ENCODE results near the gene LDAH. TPM values are rescaled to one million over a fixed set of nuclear protein-coding genes. Genes with fewer than 3 reads are reported as not detected.

Gene LDAH
- polyA plus RNA-seq, 1 experiment: 31.4 TPM

GRCh38 chr2:20815216-20815615 is 7.7 kb downstream of the LDAH start:
- Histone ChIP-seq H3K4me3 (ENCODE audit: low read depth, low read length) (no peak overlapping the region), H3K27ac (ENCODE audit: low read depth, low read length) (no peak overlapping the region), H3K9me3 (ENCODE audit: control insufficient read depth, insufficient read depth, low read length) (no peaks in the 10 kb centered on the region), H3K27me3 (ENCODE audit: control insufficient read depth, insufficient read depth, low read length) (no peaks in the 10 kb centered on the region)
- no peak for TF ChIP-seq CTCF (IDR thresholded peaks at IDR 0.05; ENCODE audit: low read depth, low read length)
- no peak for DNase-seq (ENCODE audit: low read depth, low spot score)
- ChIA-PET CTCF (interaction anchor here (1.6 kb wide), 1 partner anchor 33 kb away, joined by 11 read pairs; no protein-coding TSS in a partner anchor), POLR2A (no interaction called here)

GRCh38 chr2:20812779-20813178 is 10.1 kb downstream of the LDAH start:
- ChIA-PET POLR2A (no interaction called here), CTCF (interaction anchor here (0.9 to 1.4 kb wide), 2 partner anchors 32 to 151 kb away, joined by 3 to 5 read pairs; no protein-coding TSS in a partner anchor)
- Histone ChIP-seq H3K4me3 (ENCODE audit: low read depth, low read length) (no peak overlapping the region), H3K27me3 (ENCODE audit: control insufficient read depth, insufficient read depth, low read length) (no peaks in the 10 kb centered on the region), H3K27ac (ENCODE audit: low read depth, low read length) (no peak overlapping the region), H3K9me3 (ENCODE audit: control insufficient read depth, insufficient read depth, low read length) (no peaks in the 10 kb centered on the region)
- DNase-seq (ENCODE audit: low read depth, low spot score): no peak
- TF ChIP-seq CTCF (IDR thresholded peaks at IDR 0.05; ENCODE audit: low read depth, low read length): no peak

GRCh38 chr2:20806286-20806685 is 16.6 kb downstream of the LDAH start:
- ChIA-PET POLR2A (no interaction called here), CTCF (no interaction called here)
- DNase-seq (ENCODE audit: low read depth, low spot score): no peak
- no peak overlapping the region for H3K4me3 ChIP-seq (ENCODE audit: low read depth, low read length)
- no peaks in the 10 kb centered on the region for H3K9me3 ChIP-seq (ENCODE audit: control insufficient read depth, insufficient read depth, low read length)
- no peak overlapping the region for H3K27ac ChIP-seq (ENCODE audit: low read depth, low read length)
- no peak for TF ChIP-seq CTCF (IDR thresholded peaks at IDR 0.05; ENCODE audit: low read depth, low read length)
- H3K27me3 ChIP-seq (ENCODE audit: control insufficient read depth, insufficient read depth, low read length): no peaks in the 10 kb centered on the region

GRCh38 chr2:20803974-20804373 is 18.9 kb downstream of the LDAH start:
- no peak for TF ChIP-seq CTCF (IDR thresholded peaks at IDR 0.05; ENCODE audit: low read depth, low read length)
- Histone ChIP-seq H3K27ac (ENCODE audit: low read depth, low read length) (peak overlapping the region; percentile 13), H3K4me3 (ENCODE audit: low read depth, low read length) (no peak overlapping the region), H3K9me3 (ENCODE audit: control insufficient read depth, insufficient read depth, low read length) (no peaks in the 10 kb centered on the region), H3K27me3 (ENCODE audit: control insufficient read depth, insufficient read depth, low read length) (no peaks in the 10 kb centered on the region)
- DNase-seq (ENCODE audit: low read depth, low spot score): no peak
- ChIA-PET CTCF (interaction anchor here (1.2 kb wide), 1 partner anchor 22 kb away, joined by 4 read pairs; no protein-coding TSS in a partner anchor), POLR2A (no interaction called here)

- no peaks in the 10 kb centered on the region for H3K9me3 ChIP-seq (ENCODE audit: control insufficient read depth, insufficient read depth, low read length)
- TF ChIP-seq CTCF (IDR thresholded peaks at IDR 0.05; ENCODE audit: low read depth, low read length): no peak
- H3K27me3 ChIP-seq (ENCODE audit: control insufficient read depth, insufficient read depth, low read length): no peaks in the 10 kb centered on the region
- POLR2A ChIA-PET: no interaction called here
- no peak for DNase-seq (ENCODE audit: low read depth, low spot score)
- no peak overlapping the region for H3K27ac ChIP-seq (ENCODE audit: low read depth, low read length)
- CTCF ChIA-PET: interaction anchor here (0.6 kb wide), 1 partner anchor 22 kb away, joined by 3 read pairs; no protein-coding TSS in a partner anchor
- H3K4me3 ChIP-seq (ENCODE audit: low read depth, low read length): no peak overlapping the region
These were observed 19.6 kb downstream of the LDAH start for GRCh38 chr2:20803226-20803682.
